ENCODE measurements around the gene PSPH.

DNA sequence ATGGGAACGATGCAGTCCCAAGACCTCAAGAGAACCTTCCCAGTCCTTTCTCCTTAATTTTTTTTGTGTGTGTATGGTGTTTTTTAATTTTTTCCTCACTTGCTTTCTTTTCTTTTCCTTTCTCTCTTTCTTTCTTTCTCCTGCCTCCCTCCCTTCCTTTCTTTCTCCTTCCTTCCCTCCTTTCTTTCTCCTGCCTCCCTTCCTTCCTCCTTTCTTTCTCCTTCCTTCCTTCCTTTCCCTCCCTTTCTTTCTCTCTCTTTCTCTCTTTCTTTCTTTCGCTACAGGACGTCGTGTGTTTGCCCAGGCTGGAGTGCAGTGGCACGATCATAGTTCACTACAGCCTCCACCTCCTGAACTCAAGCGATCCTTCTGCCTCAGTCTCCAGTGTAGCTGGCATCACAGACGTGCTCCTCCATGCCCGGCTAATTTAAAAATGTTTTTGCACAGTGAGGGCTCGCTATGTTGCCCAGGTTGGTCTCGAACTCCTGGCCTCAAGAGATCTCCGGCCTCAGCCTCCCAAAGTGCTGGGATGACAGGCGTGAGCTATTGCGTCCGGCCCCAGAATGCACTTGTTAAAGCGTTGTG, 87.6 kb downstream of the PSPH start:
- TF ChIP-seq, protein P1, sequence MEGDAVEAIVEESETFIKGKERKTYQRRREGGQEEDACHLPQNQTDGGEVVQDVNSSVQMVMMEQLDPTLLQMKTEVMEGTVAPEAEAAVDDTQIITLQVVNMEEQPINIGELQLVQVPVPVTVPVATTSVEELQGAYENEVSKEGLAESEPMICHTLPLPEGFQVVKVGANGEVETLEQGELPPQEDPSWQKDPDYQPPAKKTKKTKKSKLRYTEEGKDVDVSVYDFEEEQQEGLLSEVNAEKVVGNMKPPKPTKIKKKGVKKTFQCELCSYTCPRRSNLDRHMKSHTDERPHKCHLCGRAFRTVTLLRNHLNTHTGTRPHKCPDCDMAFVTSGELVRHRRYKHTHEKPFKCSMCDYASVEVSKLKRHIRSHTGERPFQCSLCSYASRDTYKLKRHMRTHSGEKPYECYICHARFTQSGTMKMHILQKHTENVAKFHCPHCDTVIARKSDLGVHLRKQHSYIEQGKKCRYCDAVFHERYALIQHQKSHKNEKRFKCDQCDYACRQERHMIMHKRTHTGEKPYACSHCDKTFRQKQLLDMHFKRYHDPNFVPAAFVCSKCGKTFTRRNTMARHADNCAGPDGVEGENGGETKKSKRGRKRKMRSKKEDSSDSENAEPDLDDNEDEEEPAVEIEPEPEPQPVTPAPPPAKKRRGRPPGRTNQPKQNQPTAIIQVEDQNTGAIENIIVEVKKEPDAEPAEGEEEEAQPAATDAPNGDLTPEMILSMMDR (IDR thresholded peaks at IDR 0.05 in 2 of 3, conservative IDR thresholded peaks at IDR 0.05 in 1 of 3; ENCODE audit: control insufficient read depth in 2 of 3, extremely low read depth in 1 of 3, insufficient read depth in 1 of 3, low read depth in 3 of 3, low read length in 3 of 3): no peak
- TF ChIP-seq BACH1 (IDR thresholded peaks at IDR 0.05; ENCODE audit: borderline replicate concordance) (no peak), BCL3 (IDR thresholded peaks at IDR 0.05; ENCODE audit: borderline replicate concordance, insufficient read depth, low read depth, low read length, poor library complexity, severe bottlenecking) (no peak), CREB1 (IDR thresholded peaks at IDR 0.05; ENCODE audit: low read depth) (no peak), NR2C2 (IDR thresholded peaks at IDR 0.05; ENCODE audit: borderline replicate concordance, control insufficient read depth, insufficient read length, low read depth) (no peak)

All from GM12878 (cell line).